SW480 (cell line): Measurements from ENCODE around the gene GRB10.

Source experiments
- DNase-seq: peaks from one replicate; pipeline ENCODE4 v3.0.0-alpha.2; 2016; ENCODE audit warnings: low spot score

Gene GRB10

DNA sequence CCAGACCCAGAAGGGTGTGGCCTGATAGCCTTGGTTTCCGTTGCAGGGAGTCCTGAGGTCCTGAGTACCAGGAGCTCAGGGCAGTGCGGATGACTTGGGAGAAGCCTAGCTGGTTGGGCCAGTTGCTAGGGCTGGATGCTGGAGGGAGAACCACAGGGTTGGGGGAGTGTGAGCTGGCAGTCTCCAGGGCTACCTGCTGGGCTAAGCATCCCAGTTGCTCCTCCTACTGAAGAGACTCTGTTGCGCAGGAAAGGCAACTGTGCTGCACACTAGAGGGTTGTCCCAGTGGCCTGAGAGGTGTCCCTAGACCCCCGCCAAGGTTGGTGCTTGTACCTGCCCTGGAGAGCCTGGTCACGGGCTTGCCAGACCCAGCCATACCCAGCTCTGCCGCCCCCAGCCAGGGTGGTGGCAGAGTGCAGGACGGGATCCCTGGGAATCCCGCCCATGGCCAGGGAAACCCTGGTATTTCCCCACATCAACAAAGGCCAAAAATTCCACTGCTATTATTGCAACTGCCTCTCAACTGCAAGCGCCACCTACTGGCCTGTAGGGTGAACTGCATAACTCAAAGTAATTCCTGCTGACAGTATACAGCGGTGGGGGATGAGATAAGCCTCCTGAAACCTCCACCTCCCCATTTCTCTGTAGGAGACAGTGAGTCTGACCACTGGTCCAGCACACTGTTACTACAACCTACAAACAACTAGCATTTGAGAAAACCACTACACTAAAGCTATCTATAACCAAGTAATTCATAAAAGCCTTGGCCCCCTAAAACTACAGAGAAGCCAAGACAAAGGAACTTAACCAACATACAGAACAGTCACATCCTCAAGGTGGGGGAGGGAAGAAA is 149.9 kb downstream of the GRB10 start:
- DNase-seq = peak; percentile 67

GRCh38 chr7:50631639-50632038 is 151.1 kb downstream of the GRB10 start:
- no peak for DNase-seq

- no peak for DNase-seq
Observed at GRCh38 chr7:50631100-50631499, 151.6 kb downstream of the GRB10 start.

DNA sequence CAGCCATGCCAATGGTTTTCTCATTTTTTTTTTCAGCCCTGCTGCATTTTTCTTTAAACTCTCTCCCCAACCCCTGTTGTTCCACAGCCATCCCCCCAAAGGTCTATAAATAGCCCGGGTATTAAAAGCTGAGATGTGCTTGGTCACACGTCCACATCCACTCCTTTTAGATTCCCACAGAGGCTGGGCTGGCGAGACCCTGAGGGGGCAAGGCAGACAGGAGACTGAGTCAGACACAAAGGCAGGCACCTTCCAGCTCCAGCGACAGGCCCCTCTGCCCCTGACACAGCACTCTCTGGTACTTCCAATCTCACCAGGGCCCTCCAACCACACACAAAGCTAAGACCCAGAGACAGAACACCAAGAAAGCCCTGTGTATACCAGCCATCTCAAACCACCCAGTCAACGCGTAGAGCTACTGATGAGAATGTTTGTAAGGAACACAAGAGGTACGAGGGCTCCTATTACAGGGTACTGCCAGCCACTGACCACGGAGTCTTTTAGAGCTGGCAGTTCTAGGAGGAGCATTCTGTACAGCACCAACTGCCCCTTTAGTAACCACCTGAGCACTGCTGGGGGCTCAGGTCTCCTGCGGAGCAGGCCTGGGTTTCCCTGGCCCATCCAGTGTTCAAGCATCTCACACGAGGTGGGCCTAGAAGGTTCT is 153.3 kb downstream of the GRB10 start:
- no peak for DNase-seq

- no peak for DNase-seq
Observed at GRCh38 chr7:50628434-50629084, 154.1 kb downstream of the GRB10 start.

DNA sequence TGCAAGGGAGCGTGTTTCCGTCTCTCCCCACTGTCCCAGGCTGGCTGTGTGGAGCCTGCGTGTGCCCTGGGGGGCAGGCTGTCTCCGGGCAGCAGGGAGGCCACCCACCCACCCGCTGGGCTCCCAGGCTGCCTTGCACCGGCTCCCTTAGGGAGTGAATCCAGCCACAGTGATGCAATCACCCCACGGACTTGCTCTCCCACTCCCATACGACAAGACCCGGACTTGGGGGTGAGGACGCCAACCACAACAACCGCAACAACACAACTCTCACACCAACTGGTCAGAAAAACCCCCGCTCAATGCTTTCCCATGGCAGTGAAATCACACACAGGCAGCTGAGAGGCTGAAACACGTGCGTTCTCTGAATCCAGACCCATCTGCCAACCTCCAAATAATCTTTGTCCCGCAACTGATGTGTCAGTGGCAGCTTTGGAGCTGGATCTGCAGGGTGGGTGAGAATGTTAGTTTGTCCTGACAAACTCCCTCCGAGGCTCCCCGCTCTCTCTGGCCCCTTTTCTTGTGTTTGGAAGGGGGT is 154.8 kb downstream of the GRB10 start:
- DNase-seq = no peak

- DNase-seq = no peak
Observed at GRCh38 chr7:50626286-50626685, 156.4 kb downstream of the GRB10 start.

DNA sequence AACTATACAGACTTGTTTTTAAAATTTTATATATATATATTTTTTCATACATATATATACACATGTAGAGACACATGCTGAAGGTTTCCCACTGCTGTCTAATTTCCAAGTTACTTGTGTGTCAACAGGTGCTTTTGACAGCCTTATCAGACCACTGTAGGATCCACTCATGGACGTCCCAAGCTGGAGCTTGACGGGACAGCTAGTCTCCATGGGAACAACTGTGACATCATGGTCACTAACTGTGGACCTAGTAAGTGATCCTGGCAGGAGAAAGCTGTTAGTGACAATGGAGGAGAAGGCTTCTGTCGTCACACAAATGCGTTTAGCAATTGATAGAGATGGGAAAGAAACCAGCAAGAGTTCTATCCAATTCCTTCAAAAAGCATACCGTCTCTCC is 157.3 kb downstream of the GRB10 start:
- DNase-seq = no peak

DNA sequence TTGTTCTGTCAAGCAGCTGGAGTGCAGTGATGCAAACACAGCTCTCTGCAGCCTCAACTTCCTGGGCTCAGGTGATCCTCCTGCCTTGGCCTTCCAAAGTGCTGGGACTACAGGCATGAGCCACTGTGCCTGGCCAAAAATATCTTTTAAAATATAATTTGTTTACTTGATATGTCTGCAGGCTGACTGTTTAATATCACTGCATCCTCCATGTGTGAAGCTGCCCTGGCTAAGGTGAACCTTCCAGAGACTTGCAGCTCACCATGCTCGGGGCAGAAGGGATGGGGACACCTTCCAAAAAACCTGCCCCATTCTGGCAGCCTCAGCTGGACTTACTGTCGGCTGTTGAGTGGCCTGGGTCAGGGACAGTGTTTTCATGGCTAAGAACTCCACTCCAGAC is 159.9 kb downstream of the GRB10 start:
- DNase-seq = no peak

DNA sequence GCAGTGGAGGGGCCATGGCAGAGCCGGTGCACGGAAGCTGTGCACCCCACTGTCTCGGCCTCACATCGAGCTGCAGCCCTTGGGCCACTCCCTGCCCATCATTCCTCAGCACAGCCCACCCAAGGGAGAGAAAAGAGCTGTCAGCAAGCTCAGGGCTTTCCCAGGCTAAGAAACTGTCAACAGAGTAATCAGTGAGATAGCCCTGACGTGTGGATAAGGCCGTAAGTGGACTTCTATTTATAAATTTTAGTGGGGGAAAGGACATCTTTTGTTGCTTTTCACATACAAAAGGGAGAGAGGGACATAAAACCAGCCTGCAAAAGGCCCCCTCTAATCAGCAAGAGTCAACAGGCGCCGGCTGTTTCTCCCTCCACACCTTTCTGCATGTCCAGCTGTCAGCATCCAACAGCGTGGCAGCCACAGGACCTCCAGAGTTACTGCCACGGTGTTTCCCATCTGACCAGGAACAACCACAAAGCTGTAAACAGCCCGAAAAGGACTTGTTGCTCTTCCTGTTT is 160.7 kb downstream of the GRB10 start:
- DNase-seq = no peak

DNA sequence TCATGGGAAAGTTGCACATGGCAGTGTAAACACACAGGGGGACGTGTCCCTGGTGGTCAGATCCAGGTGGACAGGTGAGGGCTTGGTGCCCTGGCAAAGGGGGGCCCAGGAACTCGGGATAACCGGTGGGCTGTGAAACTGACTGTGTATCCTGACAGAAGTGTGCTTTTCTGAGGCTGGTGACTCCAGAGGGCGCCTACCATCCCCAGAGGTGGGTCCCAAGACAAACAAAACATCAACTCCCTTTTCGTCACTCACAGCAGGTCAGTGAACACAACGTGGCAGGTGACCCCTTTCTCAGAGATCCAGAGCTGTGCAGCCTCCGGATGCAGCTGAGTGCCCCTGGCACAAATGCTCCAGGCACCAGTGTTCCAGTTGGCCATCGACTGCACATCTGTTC is 161.5 kb downstream of the GRB10 start:
- no peak for DNase-seq

- no peak for DNase-seq
Observed at GRCh38 chr7:50620433-50620832, 162.3 kb downstream of the GRB10 start.

GRCh38 chr7:50619684-50620083 is 163.0 kb downstream of the GRB10 start:
- DNase-seq = no peak

DNA sequence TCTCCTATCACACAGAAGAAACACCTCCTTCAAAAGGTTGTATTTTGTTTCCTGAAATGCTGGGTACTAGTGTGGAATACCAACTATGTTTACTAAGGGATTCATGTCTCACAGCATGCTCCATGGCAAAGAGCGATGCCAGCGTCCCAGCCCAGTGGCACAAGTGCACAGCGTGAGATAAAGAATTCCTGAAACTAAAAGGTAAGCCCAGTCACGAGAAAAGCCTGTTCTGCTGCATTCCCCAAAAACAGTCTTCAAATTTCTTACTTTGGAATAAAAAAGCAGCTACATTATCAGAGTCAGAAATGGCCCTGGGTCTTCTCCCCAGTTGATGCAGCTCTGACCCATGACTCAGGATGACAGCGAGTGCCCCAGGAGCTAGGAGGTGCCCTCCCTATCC is 164.4 kb downstream of the GRB10 start:
- no peak for DNase-seq

- no peak for DNase-seq
Observed at GRCh38 chr7:50615519-50616080, 167.1 kb downstream of the GRB10 start.

DNA sequence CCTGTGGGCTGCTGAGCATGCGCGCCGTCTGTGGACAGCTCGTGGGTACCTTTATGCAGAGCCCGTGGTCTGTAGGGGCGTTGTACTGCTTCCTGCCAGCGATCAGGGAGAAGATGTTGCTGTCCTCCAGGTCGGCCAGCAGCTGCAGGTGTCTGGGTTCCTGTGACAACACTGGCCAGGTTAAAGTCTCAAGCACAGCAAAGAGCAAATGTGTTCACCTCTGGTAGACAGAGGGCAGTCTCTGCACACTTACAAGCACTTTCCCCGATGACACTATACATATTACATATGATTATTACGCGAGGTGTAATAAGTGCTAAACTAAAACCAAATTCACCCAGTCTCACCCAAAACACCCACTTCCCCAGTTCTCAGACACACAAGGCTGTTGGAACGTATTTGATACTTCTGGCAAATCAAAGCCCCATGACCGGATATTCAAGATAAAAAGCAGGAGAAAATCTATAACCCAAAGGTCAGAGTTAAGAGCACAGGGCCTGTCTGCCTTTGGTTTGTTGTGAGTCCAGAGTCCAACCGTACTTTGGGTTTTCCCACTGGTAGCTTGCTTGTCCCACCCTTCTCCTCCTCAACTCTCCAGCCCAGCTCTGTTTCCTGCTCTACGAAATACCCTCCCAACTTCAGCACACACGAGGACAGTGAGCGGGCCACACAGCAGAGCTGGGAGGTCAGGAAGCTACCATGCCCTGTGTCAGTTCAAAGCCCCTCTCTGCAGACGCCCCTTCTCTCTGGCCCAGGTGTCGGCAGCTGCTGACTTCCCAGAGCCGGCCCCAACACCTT is 167.8 kb downstream of the GRB10 start:
- DNase-seq = peak; percentile 56

- DNase-seq = no peak
Observed at GRCh38 chr7:50613473-50613872, 169.2 kb downstream of the GRB10 start.

DNA sequence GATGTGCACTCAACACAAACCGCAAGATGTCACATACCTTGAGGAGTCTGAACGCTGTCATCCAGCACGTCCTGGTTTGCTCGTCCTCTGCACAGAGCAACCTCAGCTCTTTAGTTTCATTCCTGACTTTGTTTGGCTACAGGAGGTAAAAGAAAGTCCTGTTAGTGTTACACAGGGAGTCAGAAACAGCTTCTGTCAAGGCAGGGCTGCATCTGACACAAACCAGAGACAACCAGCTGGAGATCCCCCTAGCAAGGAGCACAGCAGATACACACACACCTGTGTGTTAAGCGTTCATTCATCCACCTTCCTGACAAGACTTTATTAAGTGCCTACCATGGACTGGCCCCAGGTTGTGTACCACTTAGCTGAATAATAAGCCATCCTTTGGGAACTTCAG is 170.0 kb downstream of the GRB10 start:
- DNase-seq = no peak

DNA sequence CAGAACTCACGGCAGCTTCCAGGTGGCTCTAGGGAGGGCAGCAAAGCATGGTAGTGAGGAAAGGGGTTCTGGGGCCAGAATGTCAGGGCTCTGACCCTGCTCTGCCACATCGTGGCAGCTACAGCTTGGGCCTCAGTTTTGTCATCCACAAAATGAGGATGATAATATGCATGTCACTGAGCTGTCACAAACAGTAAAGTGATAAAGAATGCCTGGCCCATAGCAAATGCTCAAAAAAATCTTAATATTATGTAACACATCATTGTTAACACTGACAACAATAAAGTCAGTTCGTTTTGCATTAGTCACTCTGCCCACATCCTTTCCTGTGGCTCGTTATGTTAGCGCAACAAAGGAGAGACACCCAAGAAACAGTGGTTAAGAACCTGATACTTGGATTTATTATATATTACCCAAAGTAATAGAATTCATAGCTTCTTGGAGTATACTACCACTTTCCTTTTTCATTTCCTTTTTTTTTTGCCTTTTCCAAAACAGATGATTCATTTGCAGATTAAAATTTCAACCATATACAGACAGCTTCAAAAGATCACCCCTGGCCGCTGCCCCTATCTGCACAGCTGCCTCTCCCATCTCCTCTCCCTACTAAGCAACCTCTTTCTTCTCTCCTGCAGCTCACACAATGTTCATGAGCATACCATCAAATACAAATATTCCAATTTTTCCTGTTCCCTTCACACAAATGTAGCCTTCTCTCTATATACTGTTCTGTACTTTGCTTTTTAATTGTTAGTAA is 172.0 kb downstream of the GRB10 start:
- DNase-seq = peak; percentile 59

DNA sequence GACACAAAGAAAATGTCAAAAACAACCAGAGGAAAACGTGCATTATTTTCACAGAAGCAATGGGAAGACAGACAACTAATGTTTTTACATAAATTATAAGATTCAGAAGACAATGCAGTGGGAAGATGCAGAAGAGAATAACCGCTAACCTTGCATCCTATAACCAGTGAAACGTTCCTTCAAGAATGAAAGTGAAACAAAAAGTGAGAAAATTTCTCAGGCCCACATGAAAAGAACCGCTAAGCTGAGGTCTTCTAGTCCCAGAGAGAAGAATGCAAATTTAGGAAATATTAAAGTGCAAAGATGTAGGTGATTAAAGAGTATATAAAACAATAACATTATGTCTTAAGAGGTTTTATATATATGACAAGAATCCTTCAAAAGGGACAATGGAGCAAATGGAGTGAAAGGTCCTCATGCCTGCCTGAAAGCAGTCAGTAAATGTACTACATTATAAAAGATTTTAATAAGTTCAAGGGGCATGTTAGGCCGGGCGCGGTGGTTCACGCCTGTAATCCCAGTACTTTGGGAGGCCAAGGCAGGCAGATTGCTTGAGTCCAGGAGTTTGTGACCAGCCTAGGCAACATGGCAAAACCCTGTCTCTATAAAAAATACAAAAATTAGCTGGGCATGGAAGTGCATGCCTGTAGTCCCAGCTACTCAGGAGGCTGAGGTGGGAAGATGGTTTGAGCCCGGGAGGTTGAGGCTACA is 174.3 kb downstream of the GRB10 start:
- DNase-seq = no peak
